Measurements from ENCODE around the gene FRMD5.

The FRMD5 gene

DNA sequence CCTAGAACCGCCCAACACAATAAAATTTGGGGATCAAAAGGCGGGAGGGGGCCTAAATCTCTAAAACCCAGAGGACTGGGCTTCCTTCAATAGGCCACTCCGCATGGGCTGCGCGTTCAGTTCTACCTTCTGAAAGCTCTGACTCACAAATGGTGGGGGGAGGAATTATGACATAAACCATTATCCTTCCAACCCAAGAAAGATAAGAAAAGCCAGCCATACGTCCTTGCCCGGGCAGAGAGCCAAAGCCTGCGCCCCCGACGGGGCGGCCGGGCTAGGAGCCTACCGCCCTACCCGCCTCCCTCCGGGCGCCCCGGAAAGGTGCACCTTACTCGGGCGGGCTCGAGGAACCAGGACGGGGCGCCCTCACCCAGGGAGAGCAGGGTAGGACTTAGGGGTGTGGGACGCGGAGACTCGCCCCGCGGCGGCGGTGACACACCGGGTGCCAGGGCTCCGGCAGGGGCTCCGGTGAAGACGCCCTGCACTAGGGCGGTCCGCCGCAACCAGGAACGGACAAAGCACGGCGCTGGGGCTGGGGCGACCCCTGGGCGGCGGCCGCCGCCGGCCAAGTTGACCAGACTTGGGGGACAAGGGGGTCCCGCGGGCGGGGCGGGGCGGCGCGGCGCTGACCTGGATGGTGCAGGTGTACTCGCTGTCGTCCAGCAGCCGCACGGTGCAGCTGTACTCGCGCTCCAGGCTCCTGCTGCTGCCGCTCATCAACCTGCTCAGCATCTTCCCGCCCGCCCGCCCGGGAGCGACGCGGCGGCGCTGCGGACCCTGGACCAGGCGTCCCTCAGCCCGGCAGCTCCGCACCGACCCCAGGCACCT is 534 bp downstream of the FRMD5 start:
- DNase-seq = peak; percentile 46 to 74 (median 68)
- no peak overlapping the region for H3K27ac ChIP-seq (ENCODE audit: insufficient read depth in 1 of 2, low read depth in 1 of 2, low read length in 2 of 2, poor library complexity in 1 of 2, severe bottlenecking in 2 of 2)
- H3K4me1 ChIP-seq (ENCODE audit: control extremely low read depth in 1 of 4, control insufficient read depth in 4 of 4, insufficient read depth in 4 of 4, low read length in 3 of 4) = peaks cover 0 to 19% (median 5%) of the 10 kb centered on the region in 4 experiments
- 0% methylated on average over 33 of the region's 74 CpGs for WGBS (ENCODE audit: insufficient coverage)
- ChIA-PET CTCF (no interaction called here), POLR2A (interaction anchor here (0.6 kb wide), 1 partner anchor 1762 kb away, joined by 4 read pairs; no protein-coding TSS in a partner anchor)
- no peaks in the 10 kb centered on the region for H3K36me3 ChIP-seq (ENCODE audit: control insufficient read depth in 4 of 4, insufficient read depth in 4 of 4, low read length in 3 of 4)
- peaks cover 21 to 77% (median 33%) of the 10 kb centered on the region in 5 experiments for H3K27me3 ChIP-seq (replicated peaks in 2 of 5; ENCODE audit: control insufficient read depth in 4 of 5, insufficient read depth in 5 of 5, low read length in 4 of 5)
- H3K4me3 ChIP-seq (ENCODE audit: control insufficient read depth in 1 of 7, extremely low read depth in 1 of 7, insufficient read depth in 4 of 7, low read depth in 2 of 7, low read length in 6 of 7) = peak overlapping the region in 4 of 7 experiments; percentile 36 to 75 (median 49)
- no peaks in the 10 kb centered on the region for H3K9me3 ChIP-seq (ENCODE audit: control extremely low read depth in 1 of 5, control insufficient read depth in 4 of 5, insufficient read depth in 2 of 5, low read depth in 1 of 5, low read length in 4 of 5)

DNA sequence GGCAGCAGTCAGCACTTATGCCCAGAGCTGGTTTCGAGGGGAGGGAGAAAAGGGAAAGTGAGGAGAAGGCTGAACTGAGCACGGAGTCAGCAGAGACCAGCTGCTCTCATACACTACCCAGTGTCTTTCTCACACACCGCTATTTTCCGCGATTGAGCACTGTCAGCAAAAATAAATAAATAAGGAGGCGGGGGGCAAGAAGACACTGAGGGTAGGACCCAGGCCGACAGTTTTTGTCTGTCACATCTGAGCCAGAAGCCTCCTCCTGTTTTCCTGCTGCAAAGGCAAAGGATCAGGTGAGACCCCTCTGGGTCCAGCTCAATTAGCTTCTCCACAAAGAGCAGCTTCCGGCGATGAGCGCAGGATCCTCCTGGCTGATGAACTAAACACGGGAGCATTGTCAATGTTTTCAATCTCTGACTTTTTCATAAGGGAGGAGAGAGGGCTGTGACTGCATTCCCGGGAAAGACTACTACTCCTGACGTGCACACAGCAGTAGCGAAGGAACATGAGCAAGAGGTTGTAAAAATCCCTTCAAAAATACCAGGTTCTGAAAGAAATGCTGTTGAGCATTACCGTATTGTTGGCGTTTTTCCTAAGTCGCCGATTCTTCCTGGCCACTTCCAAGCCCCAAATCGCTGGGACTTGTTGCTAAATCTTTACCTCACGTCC is 1.3 kb downstream of the FRMD5 start:
- 11% methylated on average over 16 of the region's 20 CpGs for WGBS (ENCODE audit: insufficient coverage)
- peaks cover 0 to 19% (median 5%) of the 10 kb centered on the region in 4 experiments for H3K4me1 ChIP-seq (ENCODE audit: control extremely low read depth in 1 of 4, control insufficient read depth in 4 of 4, insufficient read depth in 4 of 4, low read length in 3 of 4)
- POLR2A ChIA-PET = no interaction called here
- no peaks in the 10 kb centered on the region for H3K9me3 ChIP-seq (ENCODE audit: control extremely low read depth in 1 of 5, control insufficient read depth in 4 of 5, insufficient read depth in 2 of 5, low read depth in 1 of 5, low read length in 4 of 5)
- no peaks in the 10 kb centered on the region for H3K36me3 ChIP-seq (ENCODE audit: control insufficient read depth in 4 of 4, insufficient read depth in 4 of 4, low read length in 3 of 4)
- CTCF ChIA-PET = interaction anchor here (1.4 kb wide), 1 partner anchor 9 kb away, joined by 4 read pairs; no protein-coding TSS in a partner anchor
- peak in 1 of 3 donors; percentile 3 for DNase-seq
- peak overlapping the region in 2 of 7 experiments; percentile 37 to 75 for H3K4me3 ChIP-seq (ENCODE audit: control insufficient read depth in 1 of 7, extremely low read depth in 1 of 7, insufficient read depth in 4 of 7, low read depth in 2 of 7, low read length in 6 of 7)
- no peak overlapping the region for H3K27ac ChIP-seq (ENCODE audit: insufficient read depth in 1 of 2, low read depth in 1 of 2, low read length in 2 of 2, poor library complexity in 1 of 2, severe bottlenecking in 2 of 2)
- peaks cover 21 to 76% (median 30%) of the 10 kb centered on the region in 5 experiments for H3K27me3 ChIP-seq (replicated peaks in 2 of 5; ENCODE audit: control insufficient read depth in 4 of 5, insufficient read depth in 5 of 5, low read length in 4 of 5)

DNA sequence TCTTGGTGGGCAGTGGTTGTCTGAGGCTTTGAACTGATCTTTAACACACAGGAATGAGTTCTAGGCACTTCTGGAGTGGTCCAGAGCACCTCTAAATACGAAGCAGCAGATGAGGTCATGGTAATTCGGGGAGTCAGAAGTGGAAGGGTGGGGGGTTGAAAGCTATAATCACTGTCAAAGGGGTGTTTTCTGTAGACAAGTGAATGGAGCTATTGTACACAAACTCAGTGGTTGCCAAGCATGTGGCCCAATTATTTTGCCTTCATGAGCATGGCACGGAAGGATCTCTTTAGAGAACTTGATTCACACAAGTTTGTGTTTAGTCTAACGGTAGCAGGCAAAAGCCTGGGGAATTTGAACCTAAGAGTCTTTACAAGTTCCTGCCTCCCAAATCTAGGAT is 6.3 kb downstream of the FRMD5 start:
- peaks cover 0 to 1% (median 0%) of the 10 kb centered on the region in 4 experiments for H3K4me1 ChIP-seq (ENCODE audit: control extremely low read depth in 1 of 4, control insufficient read depth in 4 of 4, insufficient read depth in 4 of 4, low read length in 3 of 4)
- H3K27ac ChIP-seq (ENCODE audit: insufficient read depth in 1 of 2, low read depth in 1 of 2, low read length in 2 of 2, poor library complexity in 1 of 2, severe bottlenecking in 2 of 2) = no peak overlapping the region
- ChIA-PET CTCF (no interaction called here), POLR2A (no interaction called here)
- peaks cover 8 to 43% (median 18%) of the 10 kb centered on the region in 5 experiments for H3K27me3 ChIP-seq (replicated peaks in 2 of 5; ENCODE audit: control insufficient read depth in 4 of 5, insufficient read depth in 5 of 5, low read length in 4 of 5)
- no peaks in the 10 kb centered on the region for H3K36me3 ChIP-seq (ENCODE audit: control insufficient read depth in 4 of 4, insufficient read depth in 4 of 4, low read length in 3 of 4)
- no peak for DNase-seq
- no peak overlapping the region for H3K4me3 ChIP-seq (ENCODE audit: control insufficient read depth in 1 of 7, extremely low read depth in 1 of 7, insufficient read depth in 4 of 7, low read depth in 2 of 7, low read length in 6 of 7)
- 96% methylated on average over 4 of the region's 4 CpGs for WGBS (ENCODE audit: insufficient coverage)
- no peaks in the 10 kb centered on the region for H3K9me3 ChIP-seq (ENCODE audit: control extremely low read depth in 1 of 5, control insufficient read depth in 4 of 5, insufficient read depth in 2 of 5, low read depth in 1 of 5, low read length in 4 of 5)

DNA sequence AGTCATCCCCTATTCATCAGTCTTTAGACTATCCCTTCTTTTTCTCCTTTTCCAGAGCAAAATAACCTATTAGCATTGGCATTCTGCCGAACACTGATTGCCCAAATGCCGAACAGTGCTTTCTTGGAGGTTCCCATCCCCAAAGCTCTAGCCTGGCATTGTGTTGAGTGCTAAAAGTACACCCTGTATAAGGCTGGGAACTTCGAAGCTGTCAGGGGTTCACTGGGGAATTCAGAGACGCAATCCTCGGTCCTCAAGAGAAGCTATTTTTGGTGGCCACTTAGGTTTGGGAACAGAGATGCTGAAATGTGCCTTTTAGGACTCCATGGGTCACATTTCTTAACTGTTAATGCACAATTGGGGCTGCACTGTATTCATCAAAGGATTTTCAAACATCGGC is 8.4 kb downstream of the FRMD5 start:
- Histone ChIP-seq H3K4me3 (ENCODE audit: control insufficient read depth in 1 of 7, extremely low read depth in 1 of 7, insufficient read depth in 4 of 7, low read depth in 2 of 7, low read length in 6 of 7) (no peak overlapping the region), H3K4me1 (ENCODE audit: control extremely low read depth in 1 of 4, control insufficient read depth in 4 of 4, insufficient read depth in 4 of 4, low read length in 3 of 4) (no peaks in the 10 kb centered on the region), H3K9me3 (ENCODE audit: control extremely low read depth in 1 of 5, control insufficient read depth in 4 of 5, insufficient read depth in 2 of 5, low read depth in 1 of 5, low read length in 4 of 5) (no peaks in the 10 kb centered on the region), H3K36me3 (ENCODE audit: control insufficient read depth in 4 of 4, insufficient read depth in 4 of 4, low read length in 3 of 4) (no peaks in the 10 kb centered on the region), H3K27me3 (replicated peaks in 2 of 5; ENCODE audit: control insufficient read depth in 4 of 5, insufficient read depth in 5 of 5, low read length in 4 of 5) (peaks cover 0 to 22% (median 5%) of the 10 kb centered on the region in 5 experiments), H3K27ac (ENCODE audit: insufficient read depth in 1 of 2, low read depth in 1 of 2, low read length in 2 of 2, poor library complexity in 1 of 2, severe bottlenecking in 2 of 2) (no peak overlapping the region)
- WGBS (ENCODE audit: insufficient coverage) = 98% methylated on average over 6 of the region's 6 CpGs
- ChIA-PET CTCF (no interaction called here), POLR2A (interaction anchor here (0.5 kb wide), 1 partner anchor 86 kb away, joined by 3 read pairs; no protein-coding TSS in a partner anchor)
- DNase-seq = no peak

DNA sequence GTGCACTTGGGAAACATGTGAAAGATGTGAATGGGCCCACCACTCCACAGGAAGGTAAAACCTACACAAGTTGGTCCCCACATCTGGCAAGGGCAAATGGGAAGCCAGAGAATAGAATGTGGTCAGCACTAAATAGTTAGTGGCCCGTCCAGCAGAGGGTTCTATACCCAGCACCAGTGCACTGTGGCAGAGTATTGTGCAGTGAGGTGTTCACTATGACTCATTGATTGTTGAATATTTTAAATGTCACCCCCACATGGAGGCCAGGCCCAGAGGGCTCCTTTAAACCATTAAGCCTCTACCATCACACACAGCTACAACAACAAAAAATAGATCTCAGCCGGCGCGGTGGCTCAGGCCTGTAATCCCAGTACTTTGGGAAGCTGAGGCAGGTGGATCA is 11.7 kb downstream of the FRMD5 start:
- Histone ChIP-seq H3K4me3 (ENCODE audit: control insufficient read depth in 1 of 7, extremely low read depth in 1 of 7, insufficient read depth in 4 of 7, low read depth in 2 of 7, low read length in 6 of 7) (no peak overlapping the region), H3K27me3 (replicated peaks in 2 of 5; ENCODE audit: control insufficient read depth in 4 of 5, insufficient read depth in 5 of 5, low read length in 4 of 5) (peaks cover 0 to 6% (median 0%) of the 10 kb centered on the region in 5 experiments), H3K36me3 (ENCODE audit: control insufficient read depth in 4 of 4, insufficient read depth in 4 of 4, low read length in 3 of 4) (no peaks in the 10 kb centered on the region), H3K27ac (ENCODE audit: insufficient read depth in 1 of 2, low read depth in 1 of 2, low read length in 2 of 2, poor library complexity in 1 of 2, severe bottlenecking in 2 of 2) (no peak overlapping the region), H3K9me3 (ENCODE audit: control extremely low read depth in 1 of 5, control insufficient read depth in 4 of 5, insufficient read depth in 2 of 5, low read depth in 1 of 5, low read length in 4 of 5) (no peaks in the 10 kb centered on the region), H3K4me1 (ENCODE audit: control extremely low read depth in 1 of 4, control insufficient read depth in 4 of 4, insufficient read depth in 4 of 4, low read length in 3 of 4) (no peaks in the 10 kb centered on the region)
- POLR2A ChIA-PET = no interaction called here
- CTCF ChIA-PET = interaction anchor here (2.0 kb wide), 1 partner anchor 10 kb away, joined by 4 read pairs; no protein-coding TSS in a partner anchor
- no peak for DNase-seq
- 96% methylated on average over 4 of the region's 4 CpGs for WGBS (ENCODE audit: insufficient coverage)

DNA sequence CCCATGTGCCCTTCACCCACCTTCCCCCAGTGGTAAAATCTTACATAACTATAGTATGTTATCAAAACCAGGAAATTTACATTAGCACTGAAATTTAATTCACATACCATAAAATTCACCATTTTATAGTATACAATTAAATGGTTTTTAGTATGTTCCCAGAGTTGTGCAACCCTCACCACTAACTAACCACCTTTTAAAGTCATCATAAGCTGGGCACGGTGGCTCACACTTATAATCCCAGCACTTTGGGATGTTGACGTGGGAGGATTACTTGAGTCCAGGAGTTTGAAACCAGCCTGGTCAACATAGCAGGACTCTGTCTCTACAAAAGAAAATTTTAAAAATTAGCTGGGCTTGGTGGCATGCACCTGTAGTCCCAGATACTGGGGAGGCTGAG is 13.7 kb downstream of the FRMD5 start:
- Histone ChIP-seq H3K4me3 (ENCODE audit: control insufficient read depth in 1 of 7, extremely low read depth in 1 of 7, insufficient read depth in 4 of 7, low read depth in 2 of 7, low read length in 6 of 7) (no peak overlapping the region), H3K9me3 (ENCODE audit: control extremely low read depth in 1 of 5, control insufficient read depth in 4 of 5, insufficient read depth in 2 of 5, low read depth in 1 of 5, low read length in 4 of 5) (no peaks in the 10 kb centered on the region), H3K36me3 (ENCODE audit: control insufficient read depth in 4 of 4, insufficient read depth in 4 of 4, low read length in 3 of 4) (no peaks in the 10 kb centered on the region), H3K27me3 (replicated peaks in 2 of 5; ENCODE audit: control insufficient read depth in 4 of 5, insufficient read depth in 5 of 5, low read length in 4 of 5) (peaks cover 0 to 6% (median 0%) of the 10 kb centered on the region in 5 experiments), H3K27ac (ENCODE audit: insufficient read depth in 1 of 2, low read depth in 1 of 2, low read length in 2 of 2, poor library complexity in 1 of 2, severe bottlenecking in 2 of 2) (no peak overlapping the region), H3K4me1 (ENCODE audit: control extremely low read depth in 1 of 4, control insufficient read depth in 4 of 4, insufficient read depth in 4 of 4, low read length in 3 of 4) (no peaks in the 10 kb centered on the region)
- POLR2A ChIA-PET = no interaction called here
- no CpG with 5 or more reads among the region's 2 CpGs for WGBS (ENCODE audit: insufficient coverage)
- no peak for DNase-seq
- CTCF ChIA-PET = no interaction called here

DNA sequence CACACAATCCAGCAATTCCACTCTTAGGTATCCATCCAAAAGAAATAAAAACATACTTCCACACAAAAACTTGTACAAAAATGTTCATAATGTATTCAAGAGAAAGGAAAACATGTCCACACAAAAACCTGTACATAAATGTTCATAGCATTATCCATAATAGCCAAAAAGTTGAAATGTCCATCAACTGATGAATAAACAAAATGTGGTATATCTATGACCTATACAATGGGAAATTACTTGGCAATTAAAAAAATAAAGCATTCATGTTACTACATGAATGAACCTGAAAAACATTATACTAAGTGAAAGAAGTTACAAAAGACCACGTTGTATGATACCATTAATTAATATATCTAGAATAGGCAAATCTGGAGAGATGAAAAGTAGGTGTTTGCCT is 17.9 kb downstream of the FRMD5 start:
- Histone ChIP-seq H3K4me3 (ENCODE audit: control insufficient read depth in 1 of 7, extremely low read depth in 1 of 7, insufficient read depth in 4 of 7, low read depth in 2 of 7, low read length in 6 of 7) (no peak overlapping the region), H3K9me3 (ENCODE audit: control extremely low read depth in 1 of 5, control insufficient read depth in 4 of 5, insufficient read depth in 2 of 5, low read depth in 1 of 5, low read length in 4 of 5) (no peaks in the 10 kb centered on the region), H3K27ac (ENCODE audit: insufficient read depth in 1 of 2, low read depth in 1 of 2, low read length in 2 of 2, poor library complexity in 1 of 2, severe bottlenecking in 2 of 2) (no peak overlapping the region), H3K36me3 (ENCODE audit: control insufficient read depth in 4 of 4, insufficient read depth in 4 of 4, low read length in 3 of 4) (no peaks in the 10 kb centered on the region), H3K4me1 (ENCODE audit: control extremely low read depth in 1 of 4, control insufficient read depth in 4 of 4, insufficient read depth in 4 of 4, low read length in 3 of 4) (no peaks in the 10 kb centered on the region), H3K27me3 (replicated peaks in 2 of 5; ENCODE audit: control insufficient read depth in 4 of 5, insufficient read depth in 5 of 5, low read length in 4 of 5) (peaks cover 0 to 9% (median 0%) of the 10 kb centered on the region in 5 experiments)
- no peak for DNase-seq
- ChIA-PET CTCF (no interaction called here), POLR2A (no interaction called here)
- no CpG with 5 or more reads among the region's 1 CpG for WGBS (ENCODE audit: insufficient coverage)
